ENCODE data around the gene MIA.

GRCh38 chr19:40754611-40755247, 20.6 kb upstream of the MIA start:
- TF ChIP-seq RARB (CRISPR knock-in tag; IDR thresholded peaks at IDR 0.05) (no peak), ESRRG (CRISPR knock-in tag; IDR thresholded peaks at IDR 0.05) (no peak), TOX (CRISPR knock-in tag; IDR thresholded peaks at IDR 0.05; ENCODE audit: borderline replicate concordance) (no peak), GLIS3 (CRISPR knock-in tag; IDR thresholded peaks at IDR 0.05) (no peak)

Measured in SK-N-SH treated with all-trans-retinoic acid at 6 μM for 48 hours (cell line).